GM10847 (cell line): Measurements from ENCODE around the gene RGS17.

ENCODE experiments used
- POLR2A ChIP-seq: IDR thresholded peaks from 2 replicates; pipeline ENCODE4 v1.6.1; 2011; ENCODE audit not compliant: insufficient read length; ENCODE audit errors: extremely low read depth

RGS17 gene

GRCh38 chr6:153028963-153029362 lies 102.1 kb downstream of the RGS17 start:
- TF ChIP-seq POLR2A = no peak

GRCh38 chr6:153028286-153028685 lies 102.8 kb downstream of the RGS17 start:
- TF ChIP-seq POLR2A = no peak

DNA sequence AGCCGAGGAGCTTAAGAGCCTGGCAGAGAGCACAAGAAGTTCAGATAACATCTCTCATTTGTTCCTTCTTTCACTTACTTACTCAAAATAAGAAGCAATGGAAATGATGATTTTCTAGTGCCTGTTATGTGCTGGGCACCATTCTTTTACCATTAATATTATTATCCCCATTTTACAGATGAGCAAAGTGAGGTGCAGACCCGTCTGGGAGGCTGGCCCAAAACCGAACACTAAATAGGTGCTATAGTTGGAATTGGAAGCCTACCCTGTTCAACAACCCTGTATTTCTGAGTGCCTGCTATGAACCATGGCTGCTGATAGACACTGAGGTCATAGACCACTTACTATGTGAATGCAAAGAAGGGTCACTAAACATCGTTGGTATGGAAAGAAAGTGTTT lies 103.6 kb downstream of the RGS17 start:
- TF ChIP-seq POLR2A = no peak

DNA sequence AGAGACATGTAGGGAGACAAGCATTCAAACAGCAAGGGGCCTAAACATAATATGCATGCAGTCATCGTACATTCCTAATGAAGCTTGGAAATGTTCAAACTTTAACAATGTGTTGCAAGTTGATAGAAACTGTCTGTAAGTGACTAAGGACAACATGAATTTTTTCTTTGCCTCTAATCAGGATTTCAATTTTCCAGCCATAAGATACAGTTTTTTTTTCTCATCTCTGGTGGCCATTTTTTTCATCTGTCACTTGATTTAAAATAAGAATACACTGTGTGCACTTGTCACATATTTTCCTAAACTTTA lies 106.4 kb downstream of the RGS17 start:
- TF ChIP-seq POLR2A = no peak

DNA sequence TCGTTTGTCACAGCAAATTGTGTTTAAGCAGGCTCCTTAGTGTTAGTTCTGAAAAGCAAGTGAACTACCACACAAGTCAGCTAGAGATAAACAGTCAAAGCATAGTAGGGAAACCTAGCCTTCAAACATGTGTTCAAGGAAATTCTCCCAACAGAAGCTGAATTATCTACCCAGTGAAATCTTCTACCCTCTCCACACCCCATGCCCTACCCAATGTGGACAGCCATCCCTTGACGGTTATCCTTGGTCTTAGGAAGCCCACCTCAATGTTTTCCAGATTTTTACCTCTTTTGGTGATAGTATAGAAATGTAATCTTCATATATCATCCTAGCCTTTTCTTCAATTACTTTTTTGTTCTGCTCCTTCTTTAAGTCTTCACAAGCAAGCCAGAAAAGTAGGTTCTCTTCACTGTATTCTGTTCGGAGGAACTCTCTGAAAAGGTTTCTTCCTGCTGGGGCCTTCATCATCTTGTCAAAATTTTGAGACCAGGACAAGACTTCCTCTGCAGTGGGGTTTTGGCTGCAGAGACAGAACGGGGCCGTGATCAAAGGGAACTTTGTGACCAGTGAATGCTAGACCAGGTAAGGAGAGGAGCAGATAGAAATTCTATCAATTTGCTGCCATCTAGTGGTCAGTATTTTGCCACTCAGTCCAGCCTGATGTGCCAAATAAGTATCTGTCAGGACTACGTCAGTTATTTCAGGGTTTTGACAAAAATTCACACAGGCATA lies 106.9 kb downstream of the RGS17 start:
- no peak for TF ChIP-seq POLR2A

DNA sequence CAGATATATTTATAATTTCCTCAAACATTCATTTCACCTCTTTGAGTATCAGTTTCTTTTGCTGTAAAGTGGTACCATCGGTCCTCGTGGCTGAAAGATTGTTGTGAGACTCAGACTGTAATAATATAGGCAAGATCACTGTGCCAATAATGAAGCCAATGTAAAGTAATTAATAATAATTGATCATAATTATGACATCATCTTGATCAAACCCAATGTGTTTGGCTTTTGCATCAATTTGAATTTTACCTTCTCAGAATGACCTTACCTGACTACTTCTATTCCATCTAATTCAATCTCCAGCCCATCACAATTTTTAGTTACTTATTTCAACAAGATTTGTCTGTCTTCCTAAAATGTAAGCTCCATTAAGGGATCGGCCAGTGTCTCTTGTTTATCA lies 112.7 kb downstream of the RGS17 start:
- no peak for TF ChIP-seq POLR2A

DNA sequence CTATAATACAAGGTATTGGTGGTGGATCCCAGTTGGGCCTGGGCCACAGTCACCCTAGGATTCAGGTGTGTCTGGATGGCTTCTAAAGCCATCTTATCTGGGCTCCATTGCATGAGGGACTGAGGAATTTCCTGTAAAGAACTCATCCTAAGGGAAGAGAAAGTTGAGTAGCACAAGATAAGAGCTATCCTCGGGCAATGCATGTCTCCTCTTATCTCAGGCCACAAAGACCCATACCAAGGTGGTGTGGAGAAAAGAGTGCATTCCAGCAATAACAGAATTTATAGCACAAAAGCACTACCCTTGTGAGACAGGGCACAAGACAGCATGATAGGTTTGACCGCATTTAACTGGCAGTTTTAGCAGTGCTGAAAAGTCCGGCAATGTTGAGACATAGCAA lies 114.2 kb downstream of the RGS17 start:
- TF ChIP-seq POLR2A = no peak

DNA sequence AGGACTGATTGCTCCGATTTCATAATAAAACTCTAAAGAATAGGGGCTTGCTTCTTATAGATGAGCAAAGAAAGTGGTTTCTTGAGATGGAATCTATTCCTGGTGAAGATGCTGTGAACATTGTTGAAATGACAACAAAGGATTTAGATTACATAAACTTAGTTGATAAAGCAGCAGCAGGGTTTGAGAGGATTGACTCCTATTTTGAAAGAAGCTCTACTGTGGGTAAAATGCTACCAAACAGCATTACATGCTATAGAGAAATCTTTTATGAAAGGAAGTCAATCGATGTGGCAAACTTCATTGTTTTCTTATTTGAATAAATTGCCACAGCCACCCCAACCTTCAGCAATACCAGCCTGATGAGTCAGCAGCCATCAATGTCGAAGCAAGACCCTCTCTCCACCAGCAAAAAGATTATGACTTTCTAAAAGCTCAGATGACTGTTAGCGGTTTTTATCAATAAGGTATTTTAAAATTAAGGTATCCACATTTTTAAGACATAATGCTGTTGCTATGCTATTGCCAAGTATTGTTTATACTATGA lies 115.9 kb downstream of the RGS17 start:
- TF ChIP-seq POLR2A = no peak

DNA sequence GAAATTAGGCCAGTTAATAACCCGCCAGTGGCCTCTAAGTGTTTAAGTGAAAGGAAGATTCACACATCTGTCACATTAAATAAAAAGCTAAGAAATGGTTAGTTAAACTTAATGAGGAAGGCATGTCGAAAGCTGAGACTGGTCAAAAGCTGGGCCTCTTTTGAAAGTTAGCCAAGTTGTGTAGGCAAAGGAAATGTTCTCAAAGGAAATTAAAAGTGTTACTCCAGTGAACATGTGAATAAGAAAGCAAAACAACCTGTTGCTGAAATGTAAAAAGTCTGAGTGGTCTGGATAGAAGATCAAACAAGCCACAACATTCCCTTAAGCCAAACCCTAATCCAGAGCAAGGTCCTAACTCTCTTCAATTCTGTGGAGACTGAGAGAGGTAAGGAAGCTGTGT lies 117.6 kb downstream of the RGS17 start:
- no peak for TF ChIP-seq POLR2A

DNA sequence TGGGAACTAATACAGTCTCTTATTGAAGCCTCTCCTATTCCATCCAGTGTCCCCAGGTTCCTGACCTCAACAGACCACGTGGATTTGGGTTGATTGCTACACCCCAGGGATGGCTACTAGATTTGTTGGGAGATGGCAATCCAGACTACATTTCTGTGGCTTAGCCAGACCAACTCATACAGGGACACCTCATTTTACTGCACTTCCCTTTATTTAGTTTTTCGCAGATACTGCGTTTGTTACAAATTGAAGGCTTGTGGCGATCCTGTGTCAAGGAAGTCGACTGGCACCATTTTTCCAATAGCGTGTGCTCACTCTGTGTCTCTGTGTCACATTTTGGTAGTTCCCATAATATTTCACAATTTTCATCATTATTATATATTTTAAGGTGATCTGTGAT lies 118.2 kb downstream of the RGS17 start:
- TF ChIP-seq POLR2A = no peak

GRCh38 chr6:153003366-153003690 lies 127.8 kb downstream of the RGS17 start:
- TF ChIP-seq POLR2A = no peak

DNA sequence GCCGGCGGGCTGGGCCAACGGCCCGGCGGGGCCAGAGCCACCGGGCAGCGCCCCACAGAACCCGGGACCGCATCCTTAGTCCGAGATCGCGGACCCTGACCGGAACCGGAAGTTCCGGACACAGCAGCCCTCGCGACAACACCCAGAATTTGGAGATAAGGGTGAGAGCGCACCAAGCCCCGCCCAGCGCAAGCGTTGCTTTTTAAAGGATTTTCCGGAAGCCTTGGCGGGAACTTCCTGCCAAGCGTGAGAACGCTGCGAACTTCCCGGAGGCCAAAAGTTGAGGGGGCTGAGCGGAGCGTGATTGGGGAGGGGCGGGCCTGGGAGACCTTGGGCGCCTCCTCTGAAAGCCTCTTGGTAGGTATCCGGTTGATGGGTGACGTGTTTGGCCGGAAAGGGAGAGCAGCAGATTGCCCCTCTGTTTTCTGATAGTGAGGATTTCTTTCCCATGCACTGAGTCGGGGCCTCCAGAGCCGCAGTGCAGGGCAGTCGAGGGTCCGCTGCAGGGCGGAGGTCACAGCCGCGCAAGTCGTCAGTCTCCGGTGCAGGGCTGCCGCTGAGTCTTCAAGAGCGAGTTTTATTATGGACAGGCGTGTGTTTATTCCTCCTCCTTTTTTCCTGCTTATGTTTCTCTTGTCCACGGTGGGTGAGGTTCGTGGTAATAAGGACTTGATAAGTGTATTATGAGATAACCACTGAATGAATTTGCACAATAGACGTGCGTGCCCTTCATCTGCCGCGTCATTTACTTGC lies 128.3 kb downstream of the RGS17 start, which contains the start of gene MTRF1L:
Gene MTRF1L, minus strand, starts transcription at position 97 of the 753 bp plus-strand sequence. Its CDS starts 24 bp downstream, at position 73.
- peak; percentile 15 for TF ChIP-seq POLR2A

GRCh38 chr6:153001767-153002612 lies 129.1 kb downstream of the RGS17 start:
- TF ChIP-seq POLR2A = no peak

- TF ChIP-seq POLR2A = no peak
These were observed 130.8 kb downstream of the RGS17 start for GRCh38 chr6:153000243-153000642.

DNA sequence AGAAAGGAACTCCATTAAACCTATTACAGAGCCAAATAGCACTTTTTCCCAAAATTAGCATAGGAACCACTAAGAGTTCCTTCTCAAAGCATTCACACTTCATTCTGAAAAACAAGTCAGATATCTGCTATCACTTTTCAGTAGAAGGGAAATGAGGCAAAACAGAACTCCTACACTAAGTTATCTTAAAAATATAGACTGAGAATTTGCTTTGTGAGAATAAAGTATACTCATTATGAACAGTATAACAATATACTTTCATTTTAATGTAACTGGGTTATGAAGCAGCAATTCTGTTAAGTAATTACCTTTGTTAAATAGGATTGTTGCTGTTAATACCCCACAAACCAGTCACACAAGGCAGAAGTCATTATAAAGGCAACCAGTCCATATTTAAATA lies 137.2 kb downstream of the RGS17 start:
- no peak for TF ChIP-seq POLR2A

GRCh38 chr6:152993431-152993830 lies 137.7 kb downstream of the RGS17 start:
- TF ChIP-seq POLR2A = no peak
